Caco-2 (cell line): ENCODE data around the gene PDGFD. TPM values are rescaled to one million over a fixed set of nuclear protein-coding genes. Genes with fewer than 3 reads are reported as not detected.

Source experiments
- BruUV-seq: library from RNA; stranded (reverse); fragments of 400-500 nt; replicated peaks from 2 replicates; lab custom pipeline; 2021; lab: Mats Ljungman, UMichigan
- CTCF ChIA-PET: fragments of 300-600 bp; sonication (Branson Sonifier 250); formaldehyde crosslinking; loops from one replicate; lab custom pipeline; 2022; ENCODE audit warnings: antibody characterized with exemption; lab: Charles Lee
- POLR2A ChIA-PET: fragments of 300-600 bp; sonication (Branson Sonifier 250); formaldehyde crosslinking; loops from one replicate; lab custom pipeline; 2022; ENCODE audit warnings: antibody characterized with exemption; lab: Charles Lee
- DNase-seq, 2 experiments: peaks; one replicate each; pipeline versions ENCODE4 v3.0.0 to v3.0.0-alpha.2; 2020 to 2022
- H3K27me3 ChIP-seq: replicated peaks from 2 replicates; pipeline ENCODE4 v1.6.0; 2011; ENCODE audit warnings: low read length; ENCODE audit not compliant: control insufficient read depth, insufficient read depth
- H3K36me3 ChIP-seq: 2 replicates; pipeline ENCODE4 v1.5.1; 2011; ENCODE audit warnings: low read length; ENCODE audit not compliant: control insufficient read depth, insufficient read depth
- H3K4me1 ChIP-seq: fragments of 250-450 bp; sonication (Bioruptor Pico); 2 replicates; pipeline ENCODE4 v1.5.1; 2020; ENCODE audit warnings: mild to moderate bottlenecking
- H3K4me3 ChIP-seq: 2 replicates; pipeline ENCODE4 v1.5.1; 2011; ENCODE audit warnings: low read depth, mild to moderate bottlenecking, control low read depth, low read length
- H3K9me3 ChIP-seq: fragments of 250-450 bp; sonication (Bioruptor Pico); 2 replicates; pipeline ENCODE4 v1.5.1; 2020; ENCODE audit warnings: mild to moderate bottlenecking, moderate library complexity
- H3K27ac Mint-ChIP-seq: one replicate; pipeline ENCODE4 v1.8.0; 2022; ENCODE audit warnings: mixed read lengths; ENCODE audit not compliant: unreplicated experiment
- H3K27me3 Mint-ChIP-seq: one replicate; pipeline ENCODE4 v1.8.0; 2022; ENCODE audit warnings: mixed read lengths; ENCODE audit not compliant: insufficient read depth, unreplicated experiment
- H3K36me3 Mint-ChIP-seq: one replicate; pipeline ENCODE4 v1.8.0; 2022; ENCODE audit warnings: mild to moderate bottlenecking, mixed read lengths; ENCODE audit not compliant: insufficient read depth, unreplicated experiment
- H3K4me1 Mint-ChIP-seq: one replicate; pipeline ENCODE4 v1.8.0; 2022; ENCODE audit warnings: low read depth, mixed read lengths; ENCODE audit not compliant: unreplicated experiment
- H3K4me3 Mint-ChIP-seq: one replicate; pipeline ENCODE4 v1.8.0; 2022; ENCODE audit warnings: mild to moderate bottlenecking, moderate library complexity, mixed read lengths; ENCODE audit not compliant: unreplicated experiment
- H3K9me3 Mint-ChIP-seq: one replicate; pipeline ENCODE4 v1.8.0; 2022; ENCODE audit warnings: mixed read lengths; ENCODE audit not compliant: unreplicated experiment
- intact Hi-C: fragments of 100-400 bp; cut with micrococcal nuclease; formaldehyde crosslinking; loops from one replicate; pipeline ENCODE4 v1.10.0; 2022; ENCODE audit not compliant: unreplicated experiment
- total RNA-seq: library from RNA; stranded (reverse); gene quantifications from 2 replicates; pipeline ENCODE4 v1.2.3, GENCODE V29; 2022
- TF ChIP-seq, protein P1 (sequence below), 2 experiments: fragments of 200-600 bp in 1 of 2; IDR thresholded peaks; 1 replicate in 1 of 2; 2 replicates in 1 of 2; pipeline versions ENCODE4 v1.5.1 to v1.8.0; 2011 to 2022; ENCODE audit warnings: antibody characterized with exemption in 1 of 2, control low read depth in 1 of 2, inconsistent platforms in 1 of 2, low read depth in 1 of 2, low read length in 1 of 2, mild to moderate bottlenecking in 1 of 2, moderate library complexity in 1 of 2; ENCODE audit not compliant: insufficient read depth in 1 of 2, severe bottlenecking in 1 of 2, unreplicated experiment in 1 of 2

The PDGFD gene
- total RNA-seq, 1 experiment from 2014 or later: not detected

DNA sequence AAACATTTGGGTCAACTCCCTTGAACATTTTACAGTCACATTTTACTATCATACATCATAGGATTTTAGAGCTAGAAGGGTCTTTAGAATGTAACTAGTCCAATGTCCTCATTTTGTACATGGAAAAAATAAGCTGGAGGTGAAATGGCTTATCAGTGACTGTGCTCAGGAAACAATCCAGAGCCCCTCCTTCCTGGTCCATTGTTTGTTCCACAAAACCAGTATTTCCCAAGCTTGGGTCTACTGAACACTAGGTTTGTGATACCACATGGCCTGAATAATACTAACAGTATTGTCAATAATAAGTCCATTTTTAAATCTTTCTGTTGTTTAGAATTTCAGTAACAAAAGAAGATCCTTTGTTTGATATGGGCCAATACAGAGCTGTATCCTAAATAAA is 27.1 kb downstream of the PDGFD start:
- POLR2A ChIA-PET: no interaction called here
- H3K27me3 ChIP-seq: no peaks in the 10 kb centered on the region
- TF ChIP-seq, protein P1, sequence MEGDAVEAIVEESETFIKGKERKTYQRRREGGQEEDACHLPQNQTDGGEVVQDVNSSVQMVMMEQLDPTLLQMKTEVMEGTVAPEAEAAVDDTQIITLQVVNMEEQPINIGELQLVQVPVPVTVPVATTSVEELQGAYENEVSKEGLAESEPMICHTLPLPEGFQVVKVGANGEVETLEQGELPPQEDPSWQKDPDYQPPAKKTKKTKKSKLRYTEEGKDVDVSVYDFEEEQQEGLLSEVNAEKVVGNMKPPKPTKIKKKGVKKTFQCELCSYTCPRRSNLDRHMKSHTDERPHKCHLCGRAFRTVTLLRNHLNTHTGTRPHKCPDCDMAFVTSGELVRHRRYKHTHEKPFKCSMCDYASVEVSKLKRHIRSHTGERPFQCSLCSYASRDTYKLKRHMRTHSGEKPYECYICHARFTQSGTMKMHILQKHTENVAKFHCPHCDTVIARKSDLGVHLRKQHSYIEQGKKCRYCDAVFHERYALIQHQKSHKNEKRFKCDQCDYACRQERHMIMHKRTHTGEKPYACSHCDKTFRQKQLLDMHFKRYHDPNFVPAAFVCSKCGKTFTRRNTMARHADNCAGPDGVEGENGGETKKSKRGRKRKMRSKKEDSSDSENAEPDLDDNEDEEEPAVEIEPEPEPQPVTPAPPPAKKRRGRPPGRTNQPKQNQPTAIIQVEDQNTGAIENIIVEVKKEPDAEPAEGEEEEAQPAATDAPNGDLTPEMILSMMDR (IDR thresholded peaks at IDR 0.05; ENCODE audit: insufficient read depth in 1 of 2, low read depth in 1 of 2, low read length in 1 of 2, severe bottlenecking in 1 of 2, unreplicated experiment in 1 of 2): no peak
- H3K36me3 Mint-ChIP-seq: no peaks in the 10 kb centered on the region
- intact Hi-C loops: loop anchor here (10.0 kb wide), 1 partner anchor 198 kb away; no protein-coding TSS in a partner anchor
- no peak overlapping the region for H3K27ac Mint-ChIP-seq
- H3K4me1 ChIP-seq: peaks cover 11% of the 10 kb centered on the region
- no peaks in the 10 kb centered on the region for H3K9me3 ChIP-seq
- peaks cover 8% of the 10 kb centered on the region for H3K27me3 Mint-ChIP-seq
- CTCF ChIA-PET: no interaction called here
- no TSS peak for BruUV-seq
- H3K4me3 Mint-ChIP-seq: no peak overlapping the region
- no peaks in the 10 kb centered on the region for H3K36me3 ChIP-seq
- no peak overlapping the region for H3K4me3 ChIP-seq
- DNase-seq: no peak
- no peaks in the 10 kb centered on the region for H3K4me1 Mint-ChIP-seq
- H3K9me3 Mint-ChIP-seq: no peaks in the 10 kb centered on the region

DNA sequence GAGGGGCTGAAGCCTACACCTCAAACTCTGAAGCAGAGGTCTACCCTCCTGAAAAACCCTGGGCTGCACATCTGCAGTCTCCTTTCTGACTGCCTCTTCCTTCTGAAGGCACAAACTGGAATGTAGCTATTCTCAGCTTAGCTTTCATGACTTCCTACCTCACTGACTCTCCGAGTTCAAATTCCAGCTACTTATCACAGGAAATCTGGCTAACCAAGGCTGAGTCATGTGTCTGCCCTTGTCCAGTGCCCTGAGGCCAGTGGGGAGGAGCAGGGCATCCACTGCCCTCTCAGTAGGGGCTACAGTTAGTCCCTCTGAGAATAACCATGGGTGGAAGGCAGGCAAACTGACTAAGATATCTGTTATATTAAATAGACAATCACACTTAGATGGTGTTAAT is 29.2 kb downstream of the PDGFD start:
- intact Hi-C loops: loop anchor here (10.0 kb wide), 1 partner anchor 200 kb away; no protein-coding TSS in a partner anchor
- CTCF ChIA-PET: no interaction called here
- TF ChIP-seq, protein P1 (IDR thresholded peaks at IDR 0.05; ENCODE audit: insufficient read depth in 1 of 2, low read depth in 1 of 2, low read length in 1 of 2, severe bottlenecking in 1 of 2, unreplicated experiment in 1 of 2): no peak
- POLR2A ChIA-PET: no interaction called here
- Histone ChIP-seq H3K27me3 (no peaks in the 10 kb centered on the region), H3K4me1 (peaks cover 11% of the 10 kb centered on the region), H3K4me3 (no peak overlapping the region), H3K9me3 (no peaks in the 10 kb centered on the region), H3K36me3 (no peaks in the 10 kb centered on the region)
- peaks cover 6% of the 10 kb centered on the region for H3K27me3 Mint-ChIP-seq
- H3K27ac Mint-ChIP-seq: no peak overlapping the region
- peak; percentile 35 to 72 for DNase-seq
- BruUV-seq: no TSS peak
- H3K36me3 Mint-ChIP-seq: no peaks in the 10 kb centered on the region
- H3K9me3 Mint-ChIP-seq: no peaks in the 10 kb centered on the region
- no peaks in the 10 kb centered on the region for H3K4me1 Mint-ChIP-seq
- H3K4me3 Mint-ChIP-seq: no peak overlapping the region

DNA sequence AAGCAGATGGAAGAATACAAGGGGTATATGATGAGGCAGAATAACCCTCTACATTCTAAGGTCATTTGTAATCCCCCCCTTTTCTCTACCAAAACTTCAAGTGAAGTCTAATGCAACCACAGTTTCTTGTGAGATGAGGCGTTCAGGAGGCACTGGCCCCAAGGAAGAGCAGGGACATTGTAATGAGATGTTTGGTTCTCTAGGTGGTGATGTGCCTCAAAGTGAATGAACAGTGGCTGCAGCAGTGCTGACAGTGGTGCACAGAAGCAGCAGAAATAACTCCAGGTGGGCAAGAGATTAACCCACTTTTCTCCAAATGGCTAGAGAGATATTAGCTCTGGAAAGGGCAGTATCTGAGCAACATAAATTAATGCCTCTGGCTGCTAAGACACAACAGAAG is 33.8 kb downstream of the PDGFD start:
- no TSS peak for BruUV-seq
- Mint-ChIP-seq H3K4me1 (no peaks in the 10 kb centered on the region), H3K9me3 (no peaks in the 10 kb centered on the region), H3K27ac (no peak overlapping the region), H3K4me3 (no peak overlapping the region), H3K27me3 (peaks cover 7% of the 10 kb centered on the region), H3K36me3 (no peaks in the 10 kb centered on the region)
- Histone ChIP-seq H3K36me3 (no peaks in the 10 kb centered on the region), H3K9me3 (no peaks in the 10 kb centered on the region), H3K27me3 (no peaks in the 10 kb centered on the region), H3K4me3 (no peak overlapping the region), H3K4me1 (peaks cover 10% of the 10 kb centered on the region)
- no peak for DNase-seq
- ChIA-PET POLR2A (no interaction called here), CTCF (no interaction called here)
- intact Hi-C loops: loop anchor here (10.0 kb wide), 1 partner anchor 205 kb away; no protein-coding TSS in a partner anchor
- TF ChIP-seq, protein P1 (IDR thresholded peaks at IDR 0.05; ENCODE audit: insufficient read depth in 1 of 2, low read depth in 1 of 2, low read length in 1 of 2, severe bottlenecking in 1 of 2, unreplicated experiment in 1 of 2): peak; percentile 5 to 20
